Measurements from ENCODE around the gene BUB3. TPM values are rescaled to one million over a fixed set of nuclear protein-coding genes. Genes with fewer than 3 reads are reported as not detected.

BUB3 gene, protein sequence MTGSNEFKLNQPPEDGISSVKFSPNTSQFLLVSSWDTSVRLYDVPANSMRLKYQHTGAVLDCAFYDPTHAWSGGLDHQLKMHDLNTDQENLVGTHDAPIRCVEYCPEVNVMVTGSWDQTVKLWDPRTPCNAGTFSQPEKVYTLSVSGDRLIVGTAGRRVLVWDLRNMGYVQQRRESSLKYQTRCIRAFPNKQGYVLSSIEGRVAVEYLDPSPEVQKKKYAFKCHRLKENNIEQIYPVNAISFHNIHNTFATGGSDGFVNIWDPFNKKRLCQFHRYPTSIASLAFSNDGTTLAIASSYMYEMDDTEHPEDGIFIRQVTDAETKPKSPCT
- 169 and 271 TPM in 2 replicates for total RNA-seq

DNA sequence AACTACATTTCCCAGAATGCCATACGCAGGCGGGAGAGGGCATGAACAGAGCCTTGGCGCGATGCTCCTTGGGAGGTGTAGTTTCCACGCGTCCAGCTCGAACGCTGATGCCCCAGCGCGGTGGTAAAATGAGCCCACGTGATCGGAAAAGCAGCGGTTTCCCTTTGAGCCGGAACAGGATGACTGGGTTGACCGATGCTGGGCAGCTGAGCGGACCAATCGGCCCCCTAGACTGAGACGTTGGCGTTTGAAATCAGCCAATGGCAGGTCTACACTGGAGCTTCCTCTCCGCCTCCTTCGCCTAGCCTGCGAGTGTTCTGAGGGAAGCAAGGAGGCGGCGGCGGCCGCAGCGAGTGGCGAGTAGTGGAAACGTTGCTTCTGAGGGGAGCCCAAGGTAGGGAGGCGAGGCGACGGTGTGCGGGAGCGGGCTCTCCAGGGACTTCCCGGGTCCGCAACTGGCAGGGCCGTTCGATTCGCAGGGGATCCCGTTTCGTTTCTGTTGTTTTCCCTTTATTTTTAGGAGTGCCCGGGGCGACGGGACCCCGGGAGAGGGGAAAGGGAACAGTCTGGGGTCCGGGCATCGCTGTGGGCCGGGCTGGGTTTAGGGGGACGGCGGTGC, at the start of gene BUB3:
BUB3 (plus strand) TSS at position 311 of the 619 bp plus-strand sequence. CDS start 516 bp downstream, outside the sequence.

DNA sequence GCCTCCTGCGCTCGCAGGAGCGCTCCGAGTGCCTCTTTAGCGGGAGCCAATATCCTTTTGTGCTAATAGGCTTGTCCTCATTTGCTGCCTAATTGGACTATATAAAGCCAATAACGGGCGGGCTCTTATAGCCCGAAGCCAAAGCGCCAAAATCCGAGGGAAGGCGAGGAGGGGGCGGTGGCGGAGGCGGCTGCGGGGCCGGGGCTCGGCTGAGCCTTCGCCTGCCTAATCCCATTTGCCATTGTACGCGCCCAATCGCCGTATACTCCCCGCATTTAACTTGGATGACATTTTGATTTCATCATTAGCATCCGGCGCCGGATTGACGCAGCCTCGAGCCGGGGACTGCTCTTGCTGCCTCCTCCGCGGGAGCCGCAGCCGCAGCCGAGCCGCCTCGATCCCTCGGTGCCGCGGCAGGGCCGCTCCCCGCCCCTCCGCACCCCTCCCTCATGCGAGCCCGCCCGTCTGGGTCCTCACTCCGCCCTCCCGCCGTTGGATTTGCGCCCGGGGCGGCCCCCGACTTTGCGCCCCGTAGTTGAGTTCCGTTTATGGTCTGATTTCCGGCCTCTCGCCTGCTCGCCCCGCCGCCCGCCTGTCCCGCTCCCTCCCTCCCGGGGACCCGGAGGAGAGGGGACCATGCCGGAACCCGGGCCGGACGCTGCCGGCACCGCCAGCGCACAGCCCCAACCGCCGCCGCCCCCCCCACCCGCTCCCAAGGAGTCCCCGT, 18.6 kb upstream of the BUB3 start, which contains the start of gene HMX3:
HMX3 (plus strand) TSS at position 556 of the 727 bp plus-strand sequence; CDS start at position 637, 81 bp downstream.

DNA sequence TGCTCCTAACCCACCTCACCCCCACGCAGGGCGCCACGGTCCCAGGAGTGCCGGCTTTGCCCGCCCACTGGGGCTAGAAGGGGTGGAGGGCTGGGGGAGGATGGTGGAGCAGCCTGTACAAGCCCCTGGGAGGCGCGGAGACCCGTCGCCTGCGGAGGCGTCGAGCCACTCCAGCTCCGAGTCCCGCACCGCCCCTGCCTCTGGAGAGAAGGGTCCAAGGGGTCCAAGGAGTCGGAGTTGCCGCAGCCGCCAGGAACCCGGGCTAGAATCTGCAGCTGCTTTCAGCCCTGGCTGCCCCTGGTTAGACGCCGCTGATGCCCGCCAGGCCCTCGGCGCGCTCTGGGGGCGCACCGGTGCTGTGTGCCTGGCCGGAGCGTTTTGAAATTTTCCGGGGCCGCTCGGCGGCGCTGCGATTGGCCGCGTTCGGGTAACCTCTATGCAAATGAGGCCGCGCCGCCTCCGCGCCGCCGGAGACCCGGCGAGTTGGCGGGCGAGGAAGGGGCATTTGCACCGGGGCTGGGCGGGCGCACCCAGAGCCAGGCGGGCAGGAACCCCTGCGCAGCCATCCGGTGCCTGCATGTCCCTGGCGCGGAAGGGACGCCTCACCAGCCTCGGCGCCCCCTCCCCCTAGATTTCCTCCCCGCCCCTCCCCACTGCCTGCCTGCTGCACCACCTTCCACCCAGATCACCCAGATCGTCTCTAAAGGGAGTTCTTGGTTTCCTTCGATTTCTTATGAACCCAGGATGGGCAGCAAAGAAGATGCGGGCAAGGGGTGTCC, 6.4 kb upstream of the BUB3 start, which contains the start of gene HMX2:
HMX2 (plus strand) TSS at position 502 of the 779 bp plus-strand sequence; CDS start at position 745, 243 bp downstream.

Other genes starting within 250 kb of the BUB3 start
- gene FAM24A, start 243.8 kb upstream of the BUB3 start, total RNA-seq, result not detected in 2 replicates
- gene C10orf88, start 200.2 kb upstream of the BUB3 start, total RNA-seq, result 11.3 and 11.9 TPM in 2 replicates
- gene PSTK, start 174.0 kb upstream of the BUB3 start, total RNA-seq, result 6.5 and 6.7 TPM in 2 replicates
- gene IKZF5, start 145.6 kb upstream of the BUB3 start, total RNA-seq, result 2.5 TPM in 2 replicates
- 3.4 and 4.6 TPM in 2 replicates for gene ACADSB, start 145.4 kb upstream of the BUB3 start, total RNA-seq
- not detected in 2 replicates for gene HMX3, start 18.4 kb upstream of the BUB3 start, total RNA-seq
- not detected in 2 replicates for gene HMX2, start 6.3 kb upstream of the BUB3 start, total RNA-seq

Measured in regular cardiac myocyte (primary cell).